ENCODE results near the gene SYNGR2. TPM values are rescaled to one million over a fixed set of nuclear protein-coding genes. Genes with fewer than 3 reads are reported as not detected.

Gene SYNGR2
- total and polyA plus RNA-seq, 2 experiments from 2014 or later = 46.9 to 61.6 TPM

DNA sequence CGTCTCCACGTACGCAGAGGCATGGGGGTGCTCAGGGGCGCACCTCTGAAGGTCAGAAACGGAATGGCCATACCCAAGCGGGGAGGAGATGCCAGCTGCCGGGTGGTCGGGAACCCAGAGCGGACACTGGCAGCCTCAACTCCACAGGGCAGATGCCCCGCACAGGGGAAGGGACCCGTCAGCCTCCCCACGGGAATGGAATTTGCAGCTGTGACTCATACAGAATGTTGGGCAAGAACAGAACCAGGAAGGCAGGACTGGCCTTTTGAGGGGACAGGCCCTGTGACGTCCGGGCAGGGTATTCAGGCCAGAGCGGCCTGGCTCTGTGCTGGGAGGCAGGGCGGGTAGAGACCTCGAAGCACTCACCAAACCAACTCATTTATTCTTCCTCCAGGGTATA is 11.0 kb downstream of the SYNGR2 start:
- peaks cover 23% of the 10 kb centered on the region for H4K20me1 ChIP-seq (replicated peaks; ENCODE audit: insufficient read depth)
- peaks cover 8% of the 10 kb centered on the region; the same call in 1 of the 2 replicates for H3F3A ChIP-seq (replicated peaks; ENCODE audit: low read depth)
- DNase-seq (ENCODE audit: low spot score) (no peak), ATAC-seq (no peak)
- H3K4me3 ChIP-seq = no peak overlapping the region
- Mint-ChIP-seq H3K4me3 (no peak overlapping the region), H3K27me3 (ENCODE audit: insufficient read depth, low read depth, poor library complexity) (peaks cover 9% of the 10 kb centered on the region), H3K27ac (no peak overlapping the region), H3K4me1 (peaks cover 23% of the 10 kb centered on the region), H3K9me3 (no peaks in the 10 kb centered on the region; the same call in 2 of the 3 replicates), H3K36me3 (ENCODE audit: low read depth) (peaks cover 88% of the 10 kb centered on the region)
- H3K79me2 ChIP-seq (replicated peaks; ENCODE audit: insufficient read depth) = 0 out of 2 replicates have a peak, but pooled peaks cover 8% of the 10 kb centered on the region
- no peak overlapping the region for H3K27ac ChIP-seq (ENCODE audit: low read depth)
- H3K9me2 ChIP-seq (ENCODE audit: insufficient read depth) = no peaks in the 10 kb centered on the region
- no peaks in the 10 kb centered on the region for H3K27me3 ChIP-seq (ENCODE audit: insufficient read depth)
- H3K4me1 ChIP-seq (ENCODE audit: insufficient read depth) = peaks cover 3% of the 10 kb centered on the region; the same call in 1 of the 2 replicates
- no peak overlapping the region for H3K4me2 ChIP-seq
- H3K36me3 ChIP-seq (ENCODE audit: insufficient read depth) = peaks cover 40% of the 10 kb centered on the region
- no peak overlapping the region for H2AFZ ChIP-seq
- TF ChIP-seq ZNF331 (CRISPR knock-in tag; IDR thresholded peaks at IDR 0.05; ENCODE audit: low read depth) (no peak), NANOG (IDR thresholded peaks at IDR 0.05; ENCODE audit: borderline replicate concordance) (no peak)
- TF ChIP-seq, protein P1, sequence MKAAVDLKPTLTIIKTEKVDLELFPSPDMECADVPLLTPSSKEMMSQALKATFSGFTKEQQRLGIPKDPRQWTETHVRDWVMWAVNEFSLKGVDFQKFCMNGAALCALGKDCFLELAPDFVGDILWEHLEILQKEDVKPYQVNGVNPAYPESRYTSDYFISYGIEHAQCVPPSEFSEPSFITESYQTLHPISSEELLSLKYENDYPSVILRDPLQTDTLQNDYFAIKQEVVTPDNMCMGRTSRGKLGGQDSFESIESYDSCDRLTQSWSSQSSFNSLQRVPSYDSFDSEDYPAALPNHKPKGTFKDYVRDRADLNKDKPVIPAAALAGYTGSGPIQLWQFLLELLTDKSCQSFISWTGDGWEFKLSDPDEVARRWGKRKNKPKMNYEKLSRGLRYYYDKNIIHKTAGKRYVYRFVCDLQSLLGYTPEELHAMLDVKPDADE (IDR thresholded peaks at IDR 0.05) = no peak

DNA sequence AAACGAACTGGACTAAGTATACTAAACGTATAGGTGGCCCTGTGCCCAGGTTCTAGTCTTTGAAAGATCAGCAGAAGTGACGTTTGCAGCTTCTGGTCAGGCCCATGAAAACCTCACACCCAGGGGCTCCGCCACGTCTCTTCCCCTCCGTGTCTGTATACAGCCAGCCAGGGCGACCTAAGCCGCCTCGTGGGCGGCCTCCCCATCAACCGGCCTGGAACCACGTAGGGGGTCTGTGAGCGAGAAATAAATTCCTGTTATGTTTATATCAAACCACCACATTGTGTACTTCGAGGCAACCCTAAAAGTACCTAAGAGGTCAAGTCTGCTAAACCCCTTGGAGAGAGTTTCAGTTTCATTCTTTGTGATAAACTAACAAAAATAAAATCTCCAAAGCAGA is 11.7 kb downstream of the SYNGR2 start:
- H3K9me2 ChIP-seq (ENCODE audit: insufficient read depth) = no peaks in the 10 kb centered on the region
- H3K27ac Mint-ChIP-seq = no peak overlapping the region
- H3K27me3 ChIP-seq (ENCODE audit: insufficient read depth) = no peaks in the 10 kb centered on the region
- no peak overlapping the region for H2AFZ ChIP-seq
- ATAC-seq (no peak), DNase-seq (ENCODE audit: low spot score) (no peak)
- H3K27ac ChIP-seq (ENCODE audit: low read depth) = no peak overlapping the region
- peaks cover 26% of the 10 kb centered on the region for H3K4me1 Mint-ChIP-seq
- H3K9me3 Mint-ChIP-seq = no peaks in the 10 kb centered on the region; the same call in 2 of the 3 replicates
- H4K20me1 ChIP-seq (replicated peaks; ENCODE audit: insufficient read depth) = peaks cover 24% of the 10 kb centered on the region
- TF ChIP-seq, protein P2, sequence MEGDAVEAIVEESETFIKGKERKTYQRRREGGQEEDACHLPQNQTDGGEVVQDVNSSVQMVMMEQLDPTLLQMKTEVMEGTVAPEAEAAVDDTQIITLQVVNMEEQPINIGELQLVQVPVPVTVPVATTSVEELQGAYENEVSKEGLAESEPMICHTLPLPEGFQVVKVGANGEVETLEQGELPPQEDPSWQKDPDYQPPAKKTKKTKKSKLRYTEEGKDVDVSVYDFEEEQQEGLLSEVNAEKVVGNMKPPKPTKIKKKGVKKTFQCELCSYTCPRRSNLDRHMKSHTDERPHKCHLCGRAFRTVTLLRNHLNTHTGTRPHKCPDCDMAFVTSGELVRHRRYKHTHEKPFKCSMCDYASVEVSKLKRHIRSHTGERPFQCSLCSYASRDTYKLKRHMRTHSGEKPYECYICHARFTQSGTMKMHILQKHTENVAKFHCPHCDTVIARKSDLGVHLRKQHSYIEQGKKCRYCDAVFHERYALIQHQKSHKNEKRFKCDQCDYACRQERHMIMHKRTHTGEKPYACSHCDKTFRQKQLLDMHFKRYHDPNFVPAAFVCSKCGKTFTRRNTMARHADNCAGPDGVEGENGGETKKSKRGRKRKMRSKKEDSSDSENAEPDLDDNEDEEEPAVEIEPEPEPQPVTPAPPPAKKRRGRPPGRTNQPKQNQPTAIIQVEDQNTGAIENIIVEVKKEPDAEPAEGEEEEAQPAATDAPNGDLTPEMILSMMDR (conservative IDR thresholded peaks at IDR 0.05; ENCODE audit: low read depth in 2 of 2) = no peak
- peaks cover 8% of the 10 kb centered on the region; the same call in 1 of the 2 replicates for H3F3A ChIP-seq (replicated peaks; ENCODE audit: low read depth)
- peaks cover 45% of the 10 kb centered on the region for H3K36me3 ChIP-seq (ENCODE audit: insufficient read depth)
- peaks cover 13% of the 10 kb centered on the region for H3K79me2 ChIP-seq (replicated peaks; ENCODE audit: insufficient read depth)
- peaks cover 3% of the 10 kb centered on the region; the same call in 1 of the 2 replicates for H3K4me1 ChIP-seq (ENCODE audit: insufficient read depth)
- H3K4me2 ChIP-seq = no peak overlapping the region
- peaks cover 7% of the 10 kb centered on the region for H3K27me3 Mint-ChIP-seq (ENCODE audit: insufficient read depth, low read depth, poor library complexity)
- H3K4me3 ChIP-seq = no peak overlapping the region
- no peak overlapping the region for H3K4me3 Mint-ChIP-seq
- peaks cover 89% of the 10 kb centered on the region for H3K36me3 Mint-ChIP-seq (ENCODE audit: low read depth)

DNA sequence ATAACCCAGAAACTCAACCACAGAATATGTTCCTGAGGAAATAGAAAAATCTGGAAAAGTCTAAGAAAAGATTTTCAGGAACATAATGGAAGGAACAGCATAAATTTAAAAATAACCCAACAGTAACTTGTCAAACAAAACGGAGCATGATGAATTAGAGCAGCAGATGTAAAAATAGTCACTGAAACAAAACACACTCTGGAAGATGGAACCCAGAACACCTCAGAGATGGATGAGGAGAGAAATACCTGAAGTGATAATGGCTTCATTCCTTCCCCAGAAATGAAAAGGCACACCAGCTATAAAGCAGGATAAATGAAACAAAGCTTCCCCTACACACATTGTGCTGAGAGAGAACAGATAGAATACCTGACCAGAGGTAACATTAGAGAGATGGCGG is 12.1 kb downstream of the SYNGR2 start:
- H3K9me3 Mint-ChIP-seq = no peaks in the 10 kb centered on the region; the same call in 2 of the 3 replicates
- no peak overlapping the region for H3K4me3 ChIP-seq
- peaks cover 7% of the 10 kb centered on the region for H3K27me3 Mint-ChIP-seq (ENCODE audit: insufficient read depth, low read depth, poor library complexity)
- H3K4me1 Mint-ChIP-seq = peaks cover 26% of the 10 kb centered on the region
- H3K4me2 ChIP-seq = no peak overlapping the region
- no peaks in the 10 kb centered on the region for H3K27me3 ChIP-seq (ENCODE audit: insufficient read depth)
- no peak for DNase-seq (ENCODE audit: low spot score)
- peaks cover 8% of the 10 kb centered on the region; the same call in 1 of the 2 replicates for H3F3A ChIP-seq (replicated peaks; ENCODE audit: low read depth)
- H3K9me2 ChIP-seq (ENCODE audit: insufficient read depth) = no peaks in the 10 kb centered on the region
- no peak overlapping the region; the same call in 2 of the 3 replicates for H3K4me3 Mint-ChIP-seq
- peaks cover 46% of the 10 kb centered on the region for H3K36me3 ChIP-seq (ENCODE audit: insufficient read depth)
- peaks cover 87% of the 10 kb centered on the region for H3K36me3 Mint-ChIP-seq (ENCODE audit: low read depth)
- H3K79me2 ChIP-seq (replicated peaks; ENCODE audit: insufficient read depth) = peaks cover 17% of the 10 kb centered on the region
- no peak overlapping the region for H3K27ac ChIP-seq (ENCODE audit: low read depth)
- ATAC-seq = no peak
- no peak for TF ChIP-seq ZNF114 (CRISPR knock-in tag; IDR thresholded peaks at IDR 0.05)
- no peak for TF ChIP-seq EZH2phosphoT487 (IDR thresholded peaks at IDR 0.05; ENCODE audit: unreplicated experiment)
- no peak for TF ChIP-seq JUNB (IDR thresholded peaks at IDR 0.05; ENCODE audit: unreplicated experiment)
- TF ChIP-seq ZNF331 (CRISPR knock-in tag; IDR thresholded peaks at IDR 0.05; ENCODE audit: low read depth) = no peak
- TF ChIP-seq, protein P2 (conservative IDR thresholded peaks at IDR 0.05; ENCODE audit: low read depth in 2 of 2) = no peak
- TF ChIP-seq, protein P3, sequence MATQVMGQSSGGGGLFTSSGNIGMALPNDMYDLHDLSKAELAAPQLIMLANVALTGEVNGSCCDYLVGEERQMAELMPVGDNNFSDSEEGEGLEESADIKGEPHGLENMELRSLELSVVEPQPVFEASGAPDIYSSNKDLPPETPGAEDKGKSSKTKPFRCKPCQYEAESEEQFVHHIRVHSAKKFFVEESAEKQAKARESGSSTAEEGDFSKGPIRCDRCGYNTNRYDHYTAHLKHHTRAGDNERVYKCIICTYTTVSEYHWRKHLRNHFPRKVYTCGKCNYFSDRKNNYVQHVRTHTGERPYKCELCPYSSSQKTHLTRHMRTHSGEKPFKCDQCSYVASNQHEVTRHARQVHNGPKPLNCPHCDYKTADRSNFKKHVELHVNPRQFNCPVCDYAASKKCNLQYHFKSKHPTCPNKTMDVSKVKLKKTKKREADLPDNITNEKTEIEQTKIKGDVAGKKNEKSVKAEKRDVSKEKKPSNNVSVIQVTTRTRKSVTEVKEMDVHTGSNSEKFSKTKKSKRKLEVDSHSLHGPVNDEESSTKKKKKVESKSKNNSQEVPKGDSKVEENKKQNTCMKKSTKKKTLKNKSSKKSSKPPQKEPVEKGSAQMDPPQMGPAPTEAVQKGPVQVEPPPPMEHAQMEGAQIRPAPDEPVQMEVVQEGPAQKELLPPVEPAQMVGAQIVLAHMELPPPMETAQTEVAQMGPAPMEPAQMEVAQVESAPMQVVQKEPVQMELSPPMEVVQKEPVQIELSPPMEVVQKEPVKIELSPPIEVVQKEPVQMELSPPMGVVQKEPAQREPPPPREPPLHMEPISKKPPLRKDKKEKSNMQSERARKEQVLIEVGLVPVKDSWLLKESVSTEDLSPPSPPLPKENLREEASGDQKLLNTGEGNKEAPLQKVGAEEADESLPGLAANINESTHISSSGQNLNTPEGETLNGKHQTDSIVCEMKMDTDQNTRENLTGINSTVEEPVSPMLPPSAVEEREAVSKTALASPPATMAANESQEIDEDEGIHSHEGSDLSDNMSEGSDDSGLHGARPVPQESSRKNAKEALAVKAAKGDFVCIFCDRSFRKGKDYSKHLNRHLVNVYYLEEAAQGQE (IDR thresholded peaks at IDR 0.05; ENCODE audit: unreplicated experiment) = no peak
- no peak for TF ChIP-seq CREB1 (CRISPR knock-in tag; IDR thresholded peaks at IDR 0.05; ENCODE audit: low read depth)
- no peak for TF ChIP-seq POLR2AphosphoS5 (IDR thresholded peaks at IDR 0.05; ENCODE audit: low read depth)
- H2AFZ ChIP-seq = no peak overlapping the region
- H4K20me1 ChIP-seq (replicated peaks; ENCODE audit: insufficient read depth) = peaks cover 28% of the 10 kb centered on the region
- H3K4me1 ChIP-seq (ENCODE audit: insufficient read depth) = peaks cover 3% of the 10 kb centered on the region; the same call in 1 of the 2 replicates
- no peak overlapping the region for H3K27ac Mint-ChIP-seq
